ENCODE data around the gene DISC1. TPM values are rescaled to one million over a fixed set of nuclear protein-coding genes. Genes with fewer than 3 reads are reported as not detected.

The DISC1 gene
- total and polyA plus RNA-seq, 2 experiments from 2014 or later, result 2.1 to 6.5 TPM

DNA sequence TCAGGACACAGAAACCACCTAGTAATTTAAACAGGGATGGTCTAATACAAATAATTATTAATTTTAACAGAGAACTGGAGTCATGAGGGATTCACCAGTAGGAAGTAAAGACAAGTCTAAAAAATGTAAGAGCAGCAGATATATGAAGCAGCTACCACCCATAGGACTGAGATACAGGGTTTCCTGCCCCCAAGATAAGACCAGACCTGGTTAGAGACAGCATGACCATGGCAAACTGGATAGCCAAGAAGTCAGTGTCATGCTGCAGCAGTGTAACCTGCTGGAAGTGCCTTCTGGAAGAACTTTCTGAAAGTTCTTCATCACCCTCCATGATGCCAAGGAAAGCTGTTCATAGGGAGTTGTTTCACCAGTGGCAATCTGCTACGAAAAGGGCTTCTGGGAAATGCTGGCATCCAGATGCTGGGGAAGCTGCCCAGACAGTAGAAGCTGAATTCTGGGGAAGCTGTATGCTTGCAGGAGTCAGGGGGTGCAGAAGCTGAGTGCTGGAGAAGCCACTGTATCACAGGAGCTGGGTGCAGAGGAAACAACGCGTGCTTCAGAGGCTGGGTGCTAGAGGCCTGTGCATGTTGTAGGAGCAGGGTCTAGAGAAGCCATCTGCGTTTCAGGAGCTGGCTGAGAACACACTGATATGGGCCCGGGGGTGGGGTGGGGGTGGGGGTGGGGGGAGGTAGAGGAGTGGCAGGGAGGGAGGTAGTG lies 356.4 kb downstream of the DISC1 start:
- Mint-ChIP-seq H3K9me3 (0 out of 3 replicates have a peak, but pooled peaks cover 1% of the 10 kb centered on the region), H3K27me3 (ENCODE audit: insufficient read depth, low read depth, poor library complexity) (peaks cover 4% of the 10 kb centered on the region), H3K27ac (no peak overlapping the region), H3K4me1 (peaks cover 13% of the 10 kb centered on the region), H3K36me3 (ENCODE audit: low read depth) (peaks cover 1% of the 10 kb centered on the region; the same call in 1 of the 3 replicates), H3K4me3 (no peak overlapping the region)
- H3F3A ChIP-seq (replicated peaks; ENCODE audit: low read depth), result no peaks in the 10 kb centered on the region
- H3K79me2 ChIP-seq (replicated peaks; ENCODE audit: insufficient read depth), result no peaks in the 10 kb centered on the region
- DNase-seq (ENCODE audit: low spot score), result peak; percentile 12
- no peak for TF ChIP-seq CREB1 (CRISPR knock-in tag; IDR thresholded peaks at IDR 0.05; ENCODE audit: low read depth)
- no peak for TF ChIP-seq STAT1 (IDR thresholded peaks at IDR 0.05; ENCODE audit: unreplicated experiment)
- no peak for TF ChIP-seq JUNB (IDR thresholded peaks at IDR 0.05; ENCODE audit: unreplicated experiment)
- no peak for TF ChIP-seq ZNF114 (CRISPR knock-in tag; IDR thresholded peaks at IDR 0.05)
- TF ChIP-seq, protein P1, sequence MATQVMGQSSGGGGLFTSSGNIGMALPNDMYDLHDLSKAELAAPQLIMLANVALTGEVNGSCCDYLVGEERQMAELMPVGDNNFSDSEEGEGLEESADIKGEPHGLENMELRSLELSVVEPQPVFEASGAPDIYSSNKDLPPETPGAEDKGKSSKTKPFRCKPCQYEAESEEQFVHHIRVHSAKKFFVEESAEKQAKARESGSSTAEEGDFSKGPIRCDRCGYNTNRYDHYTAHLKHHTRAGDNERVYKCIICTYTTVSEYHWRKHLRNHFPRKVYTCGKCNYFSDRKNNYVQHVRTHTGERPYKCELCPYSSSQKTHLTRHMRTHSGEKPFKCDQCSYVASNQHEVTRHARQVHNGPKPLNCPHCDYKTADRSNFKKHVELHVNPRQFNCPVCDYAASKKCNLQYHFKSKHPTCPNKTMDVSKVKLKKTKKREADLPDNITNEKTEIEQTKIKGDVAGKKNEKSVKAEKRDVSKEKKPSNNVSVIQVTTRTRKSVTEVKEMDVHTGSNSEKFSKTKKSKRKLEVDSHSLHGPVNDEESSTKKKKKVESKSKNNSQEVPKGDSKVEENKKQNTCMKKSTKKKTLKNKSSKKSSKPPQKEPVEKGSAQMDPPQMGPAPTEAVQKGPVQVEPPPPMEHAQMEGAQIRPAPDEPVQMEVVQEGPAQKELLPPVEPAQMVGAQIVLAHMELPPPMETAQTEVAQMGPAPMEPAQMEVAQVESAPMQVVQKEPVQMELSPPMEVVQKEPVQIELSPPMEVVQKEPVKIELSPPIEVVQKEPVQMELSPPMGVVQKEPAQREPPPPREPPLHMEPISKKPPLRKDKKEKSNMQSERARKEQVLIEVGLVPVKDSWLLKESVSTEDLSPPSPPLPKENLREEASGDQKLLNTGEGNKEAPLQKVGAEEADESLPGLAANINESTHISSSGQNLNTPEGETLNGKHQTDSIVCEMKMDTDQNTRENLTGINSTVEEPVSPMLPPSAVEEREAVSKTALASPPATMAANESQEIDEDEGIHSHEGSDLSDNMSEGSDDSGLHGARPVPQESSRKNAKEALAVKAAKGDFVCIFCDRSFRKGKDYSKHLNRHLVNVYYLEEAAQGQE (IDR thresholded peaks at IDR 0.05; ENCODE audit: unreplicated experiment), result no peak
- TF ChIP-seq, protein P2, sequence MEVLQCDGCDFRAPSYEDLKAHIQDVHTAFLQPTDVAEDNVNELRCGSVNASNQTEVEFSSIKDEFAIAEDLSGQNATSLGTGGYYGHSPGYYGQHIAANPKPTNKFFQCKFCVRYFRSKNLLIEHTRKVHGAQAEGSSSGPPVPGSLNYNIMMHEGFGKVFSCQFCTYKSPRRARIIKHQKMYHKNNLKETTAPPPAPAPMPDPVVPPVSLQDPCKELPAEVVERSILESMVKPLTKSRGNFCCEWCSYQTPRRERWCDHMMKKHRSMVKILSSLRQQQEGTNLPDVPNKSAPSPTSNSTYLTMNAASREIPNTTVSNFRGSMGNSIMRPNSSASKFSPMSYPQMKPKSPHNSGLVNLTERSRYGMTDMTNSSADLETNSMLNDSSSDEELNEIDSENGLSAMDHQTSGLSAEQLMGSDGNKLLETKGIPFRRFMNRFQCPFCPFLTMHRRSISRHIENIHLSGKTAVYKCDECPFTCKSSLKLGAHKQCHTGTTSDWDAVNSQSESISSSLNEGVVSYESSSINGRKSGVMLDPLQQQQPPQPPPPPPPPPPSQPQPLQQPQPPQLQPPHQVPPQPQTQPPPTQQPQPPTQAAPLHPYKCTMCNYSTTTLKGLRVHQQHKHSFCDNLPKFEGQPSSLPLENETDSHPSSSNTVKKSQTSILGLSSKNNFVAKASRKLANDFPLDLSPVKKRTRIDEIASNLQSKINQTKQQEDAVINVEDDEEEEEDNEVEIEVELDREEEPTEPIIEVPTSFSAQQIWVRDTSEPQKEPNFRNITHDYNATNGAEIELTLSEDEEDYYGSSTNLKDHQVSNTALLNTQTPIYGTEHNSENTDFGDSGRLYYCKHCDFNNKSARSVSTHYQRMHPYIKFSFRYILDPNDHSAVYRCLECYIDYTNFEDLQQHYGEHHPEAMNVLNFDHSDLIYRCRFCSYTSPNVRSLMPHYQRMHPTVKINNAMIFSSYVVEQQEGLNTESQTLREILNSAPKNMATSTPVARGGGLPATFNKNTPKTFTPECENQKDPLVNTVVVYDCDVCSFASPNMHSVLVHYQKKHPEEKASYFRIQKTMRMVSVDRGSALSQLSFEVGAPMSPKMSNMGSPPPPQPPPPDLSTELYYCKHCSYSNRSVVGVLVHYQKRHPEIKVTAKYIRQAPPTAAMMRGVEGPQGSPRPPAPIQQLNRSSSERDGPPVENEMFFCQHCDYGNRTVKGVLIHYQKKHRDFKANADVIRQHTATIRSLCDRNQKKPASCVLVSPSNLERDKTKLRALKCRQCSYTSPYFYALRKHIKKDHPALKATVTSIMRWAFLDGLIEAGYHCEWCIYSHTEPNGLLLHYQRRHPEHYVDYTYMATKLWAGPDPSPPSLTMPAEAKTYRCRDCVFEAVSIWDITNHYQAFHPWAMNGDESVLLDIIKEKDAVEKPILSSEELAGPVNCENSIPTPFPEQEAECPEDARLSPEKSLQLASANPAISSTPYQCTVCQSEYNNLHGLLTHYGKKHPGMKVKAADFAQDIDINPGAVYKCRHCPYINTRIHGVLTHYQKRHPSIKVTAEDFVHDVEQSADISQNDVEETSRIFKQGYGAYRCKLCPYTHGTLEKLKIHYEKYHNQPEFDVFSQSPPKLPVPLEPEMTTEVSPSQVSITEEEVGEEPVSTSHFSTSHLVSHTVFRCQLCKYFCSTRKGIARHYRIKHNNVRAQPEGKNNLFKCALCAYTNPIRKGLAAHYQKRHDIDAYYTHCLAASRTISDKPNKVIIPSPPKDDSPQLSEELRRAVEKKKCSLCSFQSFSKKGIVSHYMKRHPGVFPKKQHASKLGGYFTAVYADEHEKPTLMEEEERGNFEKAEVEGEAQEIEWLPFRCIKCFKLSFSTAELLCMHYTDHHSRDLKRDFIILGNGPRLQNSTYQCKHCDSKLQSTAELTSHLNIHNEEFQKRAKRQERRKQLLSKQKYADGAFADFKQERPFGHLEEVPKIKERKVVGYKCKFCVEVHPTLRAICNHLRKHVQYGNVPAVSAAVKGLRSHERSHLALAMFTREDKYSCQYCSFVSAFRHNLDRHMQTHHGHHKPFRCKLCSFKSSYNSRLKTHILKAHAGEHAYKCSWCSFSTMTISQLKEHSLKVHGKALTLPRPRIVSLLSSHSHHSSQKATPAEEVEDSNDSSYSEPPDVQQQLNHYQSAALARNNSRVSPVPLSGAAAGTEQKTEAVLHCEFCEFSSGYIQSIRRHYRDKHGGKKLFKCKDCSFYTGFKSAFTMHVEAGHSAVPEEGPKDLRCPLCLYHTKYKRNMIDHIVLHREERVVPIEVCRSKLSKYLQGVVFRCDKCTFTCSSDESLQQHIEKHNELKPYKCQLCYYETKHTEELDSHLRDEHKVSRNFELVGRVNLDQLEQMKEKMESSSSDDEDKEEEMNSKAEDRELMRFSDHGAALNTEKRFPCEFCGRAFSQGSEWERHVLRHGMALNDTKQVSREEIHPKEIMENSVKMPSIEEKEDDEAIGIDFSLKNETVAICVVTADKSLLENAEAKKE (CRISPR knock-in tag; IDR thresholded peaks at IDR 0.05), result no peak
- TF ChIP-seq, protein P3, sequence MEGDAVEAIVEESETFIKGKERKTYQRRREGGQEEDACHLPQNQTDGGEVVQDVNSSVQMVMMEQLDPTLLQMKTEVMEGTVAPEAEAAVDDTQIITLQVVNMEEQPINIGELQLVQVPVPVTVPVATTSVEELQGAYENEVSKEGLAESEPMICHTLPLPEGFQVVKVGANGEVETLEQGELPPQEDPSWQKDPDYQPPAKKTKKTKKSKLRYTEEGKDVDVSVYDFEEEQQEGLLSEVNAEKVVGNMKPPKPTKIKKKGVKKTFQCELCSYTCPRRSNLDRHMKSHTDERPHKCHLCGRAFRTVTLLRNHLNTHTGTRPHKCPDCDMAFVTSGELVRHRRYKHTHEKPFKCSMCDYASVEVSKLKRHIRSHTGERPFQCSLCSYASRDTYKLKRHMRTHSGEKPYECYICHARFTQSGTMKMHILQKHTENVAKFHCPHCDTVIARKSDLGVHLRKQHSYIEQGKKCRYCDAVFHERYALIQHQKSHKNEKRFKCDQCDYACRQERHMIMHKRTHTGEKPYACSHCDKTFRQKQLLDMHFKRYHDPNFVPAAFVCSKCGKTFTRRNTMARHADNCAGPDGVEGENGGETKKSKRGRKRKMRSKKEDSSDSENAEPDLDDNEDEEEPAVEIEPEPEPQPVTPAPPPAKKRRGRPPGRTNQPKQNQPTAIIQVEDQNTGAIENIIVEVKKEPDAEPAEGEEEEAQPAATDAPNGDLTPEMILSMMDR (conservative IDR thresholded peaks at IDR 0.05; ENCODE audit: low read depth in 2 of 2), result no peak
- no peaks in the 10 kb centered on the region for H4K20me1 ChIP-seq (replicated peaks; ENCODE audit: insufficient read depth)
- peaks cover 5% of the 10 kb centered on the region; the same call in 1 of the 2 replicates for H3K4me1 ChIP-seq (ENCODE audit: insufficient read depth)
- H3K27me3 ChIP-seq (ENCODE audit: insufficient read depth), result no peaks in the 10 kb centered on the region
- H3K27ac ChIP-seq (ENCODE audit: low read depth), result no peak overlapping the region
- H2AFZ ChIP-seq, result no peak overlapping the region
- no peak overlapping the region for H3K4me3 ChIP-seq
- ATAC-seq, result peak; percentile 74
- H3K9me2 ChIP-seq (ENCODE audit: insufficient read depth), result 0 out of 2 replicates have a peak, but pooled peaks cover 6% of the 10 kb centered on the region
- no peaks in the 10 kb centered on the region for H3K36me3 ChIP-seq (ENCODE audit: insufficient read depth)
- H3K4me2 ChIP-seq, result no peak overlapping the region
